SK-MEL-5 (cell line): ENCODE measurements around the gene ZNF565. TPM values are rescaled to one million over a fixed set of nuclear protein-coding genes. Genes with fewer than 3 reads are reported as not detected.
"Not testable (repeated sequence)": the region's sequence is repeated elsewhere in the genome, so short reads cannot be mapped to it uniquely, and the experiment has no call there.

Experiments used
- DNase-seq: peaks from one replicate; pipeline ENCODE4 v3.0.0-alpha.2; 2016; ENCODE audit warnings: low read depth, low spot score
- in situ Hi-C: cut with HindIII; loops from 2 replicates; pipeline ENCODE4 v1.10.0; 2016; ENCODE audit warnings: low sequenced_read_pairs, high pct_unique_total_duplicates, low pct_unique_long_range_greater_than_20kb
- small RNA-seq, 2 experiments: library from RNA; depleted of rRNA; stranded (forward); fragments of <200 nt; gene quantifications; one replicate each; pipeline ENCODE3, GENCODE V24; 2014
- total RNA-seq: library from RNA; depleted of rRNA; stranded (reverse); fragments of >200 nt; shearing (Covaris generic); gene quantifications from 2 replicates; pipeline ENCODE4 v1.2.3, GENCODE V29; 2014; rRNA removed

Gene ZNF565
- total RNA-seq, 1 experiment from 2014 or later = 2.6 TPM

DNA sequence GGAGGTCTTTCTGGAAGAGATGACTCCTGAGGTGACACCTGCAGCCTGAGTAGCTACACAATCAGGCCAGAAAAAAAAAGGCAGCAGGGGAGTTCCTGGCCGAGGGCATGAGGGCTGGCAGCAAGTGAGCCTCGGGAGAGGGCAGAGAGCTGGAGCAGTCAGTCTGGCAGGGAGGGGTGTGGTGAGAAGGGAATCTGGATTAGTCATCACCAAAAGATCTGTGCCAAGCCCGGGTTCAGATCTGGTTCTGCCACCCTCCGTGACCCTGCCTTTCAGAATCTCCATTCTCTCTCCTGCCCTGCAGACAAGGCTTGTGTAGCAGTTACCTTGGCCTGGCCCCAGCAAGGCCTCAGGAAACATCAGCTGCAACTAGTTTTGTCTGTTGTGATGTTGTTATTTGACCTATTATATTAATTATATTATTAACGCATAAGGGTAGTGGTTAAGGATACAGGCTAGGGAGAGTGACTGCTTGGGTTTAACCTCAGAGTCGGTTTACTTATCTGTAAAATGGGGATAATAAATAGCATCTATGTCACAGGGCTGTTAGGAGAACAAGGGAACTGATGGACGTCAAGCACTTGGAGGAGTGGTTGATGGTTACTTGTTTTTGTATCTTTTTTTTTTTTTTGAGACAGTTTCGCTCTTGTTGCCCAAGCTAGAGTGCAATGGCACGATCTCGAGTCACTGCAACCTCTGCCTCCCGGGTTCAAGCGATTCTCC lies 77.3 kb downstream of the ZNF565 start:
- no peak for DNase-seq
- in situ Hi-C loops = no loop called here

DNA sequence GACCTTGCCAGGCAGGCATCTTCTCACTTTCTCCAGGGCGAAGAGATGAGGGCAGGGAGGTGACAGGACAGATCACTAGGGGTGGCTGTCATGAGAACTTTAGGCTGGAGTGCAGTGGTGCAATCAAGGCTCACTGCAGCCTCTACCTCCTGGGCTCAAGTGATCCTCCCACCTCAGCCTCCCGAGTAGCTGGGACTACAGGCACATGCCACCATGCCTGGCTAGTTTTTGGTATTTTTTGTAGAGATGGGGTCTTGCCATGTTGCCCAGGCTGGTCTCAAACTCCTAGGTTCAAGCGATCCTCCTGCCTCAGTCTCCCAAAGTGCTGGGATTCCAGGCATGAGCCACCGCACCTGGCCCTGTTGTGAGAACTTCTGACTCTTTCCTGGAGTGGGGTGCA lies 79.6 kb downstream of the ZNF565 start:
- in situ Hi-C loops, DNase-seq: not testable (repeated sequence)

Small RNAs within 50 kb of the gene (small RNA-seq; reads per million reads assigned to genes)
- 0 reads per million in 2 experiments for gene RF00019

Other genes starting within 250 kb of the ZNF565 start
- 13.3 and 14.1 TPM in 2 replicates for gene SDHAF1, start 219.5 kb downstream of the ZNF565 start, total RNA-seq
- not detected in 2 replicates for gene SYNE4, start 205.9 kb downstream of the ZNF565 start, total RNA-seq
- 11.9 and 14.9 TPM in 2 replicates for gene ALKBH6, start 200.5 kb downstream of the ZNF565 start, total RNA-seq
- 0.34 and 0.43 TPM in 2 replicates for gene CLIP3, start 181.8 kb downstream of the ZNF565 start, total RNA-seq
- 1.5 and 1.6 TPM in 2 replicates for gene THAP8, start 160.4 kb downstream of the ZNF565 start, total RNA-seq
- 2.7 and 4.1 TPM in 2 replicates for gene WDR62, start 159.8 kb downstream of the ZNF565 start, total RNA-seq
- gene OVOL3, start 103.5 kb downstream of the ZNF565 start, total RNA-seq = not detected in 2 replicates
- 62.8 and 70.4 TPM in 2 replicates for gene POLR2I, start 99.8 kb downstream of the ZNF565 start, total RNA-seq
- 181 and 190 TPM in 2 replicates for gene TBCB, start 99.2 kb downstream of the ZNF565 start, total RNA-seq
- gene CAPNS1, start 74.6 kb downstream of the ZNF565 start, total RNA-seq = 214 and 271 TPM in 2 replicates
- gene COX7A1, start 62.2 kb downstream of the ZNF565 start, total RNA-seq = not detected in 2 replicates
- gene ZNF146, start 441 bp upstream of the ZNF565 start, total RNA-seq = 88.8 and 97.2 TPM in 2 replicates
- gene ZFP14, start 164.5 kb upstream of the ZNF565 start, total RNA-seq = 3.0 and 3.5 TPM in 2 replicates
- gene ZFP82, start 204.0 kb upstream of the ZNF565 start, total RNA-seq = 3.6 and 3.9 TPM in 2 replicates